Mesodermal cell (in vitro differentiated cells): ENCODE results near the gene MS4A15.

Experiments
- H3K27ac ChIP-seq: 2 replicates; pipeline ENCODE4 v1.7.0; 2013; ENCODE audit warnings: mild to moderate bottlenecking, low read depth, low read length, moderate library complexity; ENCODE audit not compliant: severe bottlenecking
- H3K36me3 ChIP-seq: 2 replicates; pipeline ENCODE4 v1.7.1; 2013; ENCODE audit warnings: mild to moderate bottlenecking, low read length, moderate library complexity; ENCODE audit not compliant: control insufficient read depth, insufficient read depth
- H3K4me1 ChIP-seq: one replicate; pipeline ENCODE4 v1.7.1; 2013; ENCODE audit warnings: mild to moderate bottlenecking, low read length; ENCODE audit not compliant: insufficient read depth, control insufficient read depth, poor library complexity, severe bottlenecking
- H3K4me3 ChIP-seq: 2 replicates; pipeline ENCODE4 v1.7.0; 2013; ENCODE audit warnings: low read length, control low read depth, mild to moderate bottlenecking; ENCODE audit not compliant: insufficient read depth, poor library complexity, severe bottlenecking; ENCODE audit errors: extremely low read depth
- H3K9me3 ChIP-seq: 2 replicates; pipeline ENCODE4 v1.7.1; 2013; ENCODE audit warnings: mild to moderate bottlenecking, low read length, moderate library complexity; ENCODE audit not compliant: control insufficient read depth
- WGBS, 2 experiments: methylation state at CpG; one replicate each; pipeline ENCODE4 v1.1.5; 2013; ENCODE audit warnings: missing lambda C conversion rate in 2 of 2; ENCODE audit not compliant: insufficient coverage in 2 of 2; 5-methylcytosine and 5-hydroxymethylcytosine counted together

Gene MS4A15

GRCh38 chr11:60803273-60803936 lies 46.7 kb downstream of the MS4A15 start:
- H3K9me3 ChIP-seq: no peaks in the 10 kb centered on the region
- no peaks in the 10 kb centered on the region for H3K36me3 ChIP-seq
- no peak overlapping the region for H3K4me3 ChIP-seq
- 87 to 92% methylated on average over 5 to 7 of the region's 7 CpGs for WGBS, 2 experiments
- H3K27ac ChIP-seq: no peak overlapping the region
- no peaks in the 10 kb centered on the region for H3K4me1 ChIP-seq

- no peak overlapping the region for H3K27ac ChIP-seq
- WGBS, 2 experiments: 75 to 88% methylated on average over 3 of the region's 3 CpGs
- no peaks in the 10 kb centered on the region for H3K4me1 ChIP-seq
- H3K36me3 ChIP-seq: no peaks in the 10 kb centered on the region
- H3K9me3 ChIP-seq: no peaks in the 10 kb centered on the region
- H3K4me3 ChIP-seq: no peak overlapping the region
Observed at GRCh38 chr11:60809249-60809648, 52.6 kb downstream of the MS4A15 start.

GRCh38 chr11:60809691-60810090 lies 53.0 kb downstream of the MS4A15 start:
- Histone ChIP-seq H3K4me3 (no peak overlapping the region), H3K36me3 (no peaks in the 10 kb centered on the region), H3K4me1 (no peaks in the 10 kb centered on the region), H3K9me3 (no peaks in the 10 kb centered on the region), H3K27ac (no peak overlapping the region)
- 82 to 86% methylated on average over 10 to 11 of the region's 11 CpGs for WGBS, 2 experiments

GRCh38 chr11:60810151-60810550 lies 53.5 kb downstream of the MS4A15 start:
- no peak overlapping the region for H3K4me3 ChIP-seq
- no peak overlapping the region for H3K27ac ChIP-seq
- no peaks in the 10 kb centered on the region for H3K9me3 ChIP-seq
- H3K4me1 ChIP-seq: no peaks in the 10 kb centered on the region
- H3K36me3 ChIP-seq: no peaks in the 10 kb centered on the region
- WGBS, 2 experiments: 81 to 97% methylated on average over 4 of the region's 4 CpGs

- Histone ChIP-seq H3K27ac (no peak overlapping the region), H3K4me3 (no peak overlapping the region), H3K9me3 (no peaks in the 10 kb centered on the region), H3K4me1 (no peaks in the 10 kb centered on the region), H3K36me3 (no peaks in the 10 kb centered on the region)
- WGBS, 2 experiments: 78 to 79% methylated on average over 5 to 7 of the region's 8 CpGs
Observed at GRCh38 chr11:60810569-60810968, 53.9 kb downstream of the MS4A15 start.

GRCh38 chr11:60813324-60813723 lies 56.7 kb downstream of the MS4A15 start:
- Histone ChIP-seq H3K36me3 (no peaks in the 10 kb centered on the region), H3K4me3 (no peak overlapping the region), H3K27ac (no peak overlapping the region), H3K4me1 (no peaks in the 10 kb centered on the region), H3K9me3 (peaks cover 13% of the 10 kb centered on the region)
- 92 to 100% methylated on average over 1 of the region's 1 CpG for WGBS, 2 experiments

GRCh38 chr11:60814112-60814511 lies 57.4 kb downstream of the MS4A15 start:
- H3K9me3 ChIP-seq: peaks cover 13% of the 10 kb centered on the region
- H3K36me3 ChIP-seq: no peaks in the 10 kb centered on the region
- WGBS, 2 experiments: 65 to 86% methylated on average over 1 to 2 of the region's 2 CpGs

GRCh38 chr11:60816590-60817157 lies 60.0 kb downstream of the MS4A15 start:
- H3K4me1 ChIP-seq: no peaks in the 10 kb centered on the region
- no peak overlapping the region for H3K27ac ChIP-seq
- 71 to 100% methylated on average over 1 of the region's 2 CpGs for WGBS, 2 experiments
- no peaks in the 10 kb centered on the region for H3K36me3 ChIP-seq
- H3K4me3 ChIP-seq: no peak overlapping the region
- peaks cover 13% of the 10 kb centered on the region for H3K9me3 ChIP-seq

More at GRCh38 chr11:60814112-60814511, 57.4 kb downstream of the MS4A15 start:
- Histone ChIP-seq H3K4me1 (no peaks in the 10 kb centered on the region), H3K27ac (no peak overlapping the region), H3K4me3 (no peak overlapping the region)

GRCh38 chr11:60818057-60818456 lies 61.4 kb downstream of the MS4A15 start:
- H3K9me3 ChIP-seq: peaks cover 13% of the 10 kb centered on the region
- no peaks in the 10 kb centered on the region for H3K4me1 ChIP-seq
- H3K27ac ChIP-seq: no peak overlapping the region
- no peak overlapping the region for H3K4me3 ChIP-seq
- WGBS, 2 experiments: 68 to 87% methylated on average over 2 to 4 of the region's 4 CpGs
- no peaks in the 10 kb centered on the region for H3K36me3 ChIP-seq

GRCh38 chr11:60821827-60822599 lies 65.3 kb downstream of the MS4A15 start:
- no peaks in the 10 kb centered on the region for H3K36me3 ChIP-seq
- no peak overlapping the region for H3K27ac ChIP-seq
- WGBS, 2 experiments: 91 to 92% methylated on average over 6 to 9 of the region's 15 CpGs
- H3K4me1 ChIP-seq: no peaks in the 10 kb centered on the region
- peaks cover 6% of the 10 kb centered on the region for H3K9me3 ChIP-seq
- H3K4me3 ChIP-seq: no peak overlapping the region
